PFSK-1 (cell line): ENCODE measurements around the gene STX1A.

Experiments
- FOXP2 ChIP-seq: optimal IDR thresholded peaks from 2 replicates; pipeline ENCODE3; 2011; ENCODE audit warnings: borderline replicate concordance, control low read depth, inconsistent platforms; ENCODE audit not compliant: insufficient read depth; ENCODE audit errors: extremely low read length, extremely low read depth
- POLR2AphosphoS5 ChIP-seq: IDR thresholded peaks from 2 replicates; pipeline ENCODE4 v1.6.1; 2012; ENCODE audit warnings: low read depth, mild to moderate bottlenecking, control low read depth, low read length, moderate library complexity
- SIN3A ChIP-seq: IDR thresholded peaks from 2 replicates; pipeline ENCODE4 v1.6.1; 2012; ENCODE audit warnings: mild to moderate bottlenecking, low read length, moderate library complexity, borderline replicate concordance; ENCODE audit not compliant: insufficient read depth
- TAF1 ChIP-seq: IDR thresholded peaks from 2 replicates; pipeline ENCODE4 v1.6.1; 2012; ENCODE audit warnings: low read length, control low read depth, borderline replicate concordance; ENCODE audit not compliant: insufficient read depth
- TF ChIP-seq, protein P1 (sequence below), 2 experiments: IDR thresholded peaks; 2 replicates each; pipeline versions ENCODE4 v1.6.1 to v1.8.0; 2011 to 2012; ENCODE audit warnings: low read depth in 2 of 2, low read length in 2 of 2, control low read depth in 1 of 2, inconsistent platforms in 1 of 2, mild to moderate bottlenecking in 1 of 2, moderate library complexity in 1 of 2; ENCODE audit not compliant: insufficient read depth in 1 of 2

Gene STX1A

DNA sequence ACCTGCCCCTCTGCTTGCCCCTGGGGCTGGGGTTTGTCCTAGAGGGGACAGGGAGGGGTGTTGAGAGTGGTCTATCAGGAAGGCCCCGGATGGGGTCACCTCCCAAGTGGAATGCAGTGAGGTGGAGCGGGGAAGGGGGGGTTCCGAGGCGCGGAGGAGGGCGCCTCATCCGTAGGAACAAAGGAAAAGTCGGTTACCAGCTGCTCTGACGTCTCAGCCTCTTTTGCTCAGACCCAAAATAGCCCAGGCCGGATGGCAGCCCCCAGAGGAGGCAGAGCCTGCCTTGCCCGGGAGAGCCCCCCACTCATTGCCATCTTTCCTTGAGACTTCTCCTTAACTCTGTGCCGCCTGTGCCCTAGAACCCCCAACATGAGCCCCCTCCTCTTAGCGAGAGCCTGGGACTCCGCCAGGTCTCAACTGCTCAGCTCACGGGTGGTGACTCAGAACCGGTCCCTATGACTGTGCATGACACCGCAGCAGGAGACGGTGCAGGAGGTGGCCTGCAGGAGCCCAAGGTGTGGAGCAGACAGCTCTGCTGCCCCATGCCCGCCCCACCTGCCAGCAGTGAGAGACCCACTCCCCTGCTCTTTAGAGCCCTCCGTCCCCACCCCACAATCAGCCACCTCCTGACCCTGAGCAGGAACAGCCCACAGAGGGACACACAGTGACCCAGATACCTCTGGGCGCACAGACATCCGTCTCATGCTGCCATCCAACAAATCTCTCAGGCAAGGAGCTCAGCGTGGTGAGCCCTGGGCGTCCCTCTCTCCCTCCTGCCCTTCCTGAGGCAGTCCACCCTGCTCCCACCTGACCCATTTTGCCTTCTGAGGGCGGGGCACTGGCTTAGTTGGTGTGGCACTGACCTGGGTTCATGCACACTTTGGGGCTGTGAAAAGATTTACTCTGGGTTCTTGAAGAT is 13.1 kb downstream of the STX1A start:
- TF ChIP-seq FOXP2 (no peak), SIN3A (no peak), POLR2AphosphoS5 (no peak), TAF1 (no peak)
- TF ChIP-seq, protein P1, sequence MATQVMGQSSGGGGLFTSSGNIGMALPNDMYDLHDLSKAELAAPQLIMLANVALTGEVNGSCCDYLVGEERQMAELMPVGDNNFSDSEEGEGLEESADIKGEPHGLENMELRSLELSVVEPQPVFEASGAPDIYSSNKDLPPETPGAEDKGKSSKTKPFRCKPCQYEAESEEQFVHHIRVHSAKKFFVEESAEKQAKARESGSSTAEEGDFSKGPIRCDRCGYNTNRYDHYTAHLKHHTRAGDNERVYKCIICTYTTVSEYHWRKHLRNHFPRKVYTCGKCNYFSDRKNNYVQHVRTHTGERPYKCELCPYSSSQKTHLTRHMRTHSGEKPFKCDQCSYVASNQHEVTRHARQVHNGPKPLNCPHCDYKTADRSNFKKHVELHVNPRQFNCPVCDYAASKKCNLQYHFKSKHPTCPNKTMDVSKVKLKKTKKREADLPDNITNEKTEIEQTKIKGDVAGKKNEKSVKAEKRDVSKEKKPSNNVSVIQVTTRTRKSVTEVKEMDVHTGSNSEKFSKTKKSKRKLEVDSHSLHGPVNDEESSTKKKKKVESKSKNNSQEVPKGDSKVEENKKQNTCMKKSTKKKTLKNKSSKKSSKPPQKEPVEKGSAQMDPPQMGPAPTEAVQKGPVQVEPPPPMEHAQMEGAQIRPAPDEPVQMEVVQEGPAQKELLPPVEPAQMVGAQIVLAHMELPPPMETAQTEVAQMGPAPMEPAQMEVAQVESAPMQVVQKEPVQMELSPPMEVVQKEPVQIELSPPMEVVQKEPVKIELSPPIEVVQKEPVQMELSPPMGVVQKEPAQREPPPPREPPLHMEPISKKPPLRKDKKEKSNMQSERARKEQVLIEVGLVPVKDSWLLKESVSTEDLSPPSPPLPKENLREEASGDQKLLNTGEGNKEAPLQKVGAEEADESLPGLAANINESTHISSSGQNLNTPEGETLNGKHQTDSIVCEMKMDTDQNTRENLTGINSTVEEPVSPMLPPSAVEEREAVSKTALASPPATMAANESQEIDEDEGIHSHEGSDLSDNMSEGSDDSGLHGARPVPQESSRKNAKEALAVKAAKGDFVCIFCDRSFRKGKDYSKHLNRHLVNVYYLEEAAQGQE (IDR thresholded peaks at IDR 0.05; ENCODE audit: insufficient read depth in 1 of 2, low read depth in 2 of 2, low read length in 2 of 2), result no peak

DNA sequence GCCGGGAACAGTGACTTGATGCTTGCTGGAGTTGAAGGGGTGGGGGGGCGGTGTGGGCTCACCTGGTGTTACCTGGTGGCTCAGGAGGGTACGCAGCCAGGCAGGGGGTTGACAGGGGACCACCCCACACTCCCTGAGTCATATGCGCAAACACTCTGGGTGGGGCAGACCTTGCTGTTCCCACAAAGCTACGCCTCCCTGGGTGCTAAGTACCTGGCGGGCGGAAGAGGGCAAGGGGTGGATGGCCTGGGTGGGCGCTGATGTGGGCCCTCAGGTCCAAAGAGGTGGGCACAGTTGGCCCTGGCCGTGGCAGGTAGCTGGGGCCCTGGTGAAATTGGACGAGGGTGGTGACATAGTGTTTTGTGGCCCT is 13.9 kb downstream of the STX1A start:
- TF ChIP-seq POLR2AphosphoS5 (no peak), SIN3A (no peak), TAF1 (no peak), FOXP2 (no peak)
- TF ChIP-seq, protein P1 (IDR thresholded peaks at IDR 0.05; ENCODE audit: insufficient read depth in 1 of 2, low read depth in 2 of 2, low read length in 2 of 2), result no peak

DNA sequence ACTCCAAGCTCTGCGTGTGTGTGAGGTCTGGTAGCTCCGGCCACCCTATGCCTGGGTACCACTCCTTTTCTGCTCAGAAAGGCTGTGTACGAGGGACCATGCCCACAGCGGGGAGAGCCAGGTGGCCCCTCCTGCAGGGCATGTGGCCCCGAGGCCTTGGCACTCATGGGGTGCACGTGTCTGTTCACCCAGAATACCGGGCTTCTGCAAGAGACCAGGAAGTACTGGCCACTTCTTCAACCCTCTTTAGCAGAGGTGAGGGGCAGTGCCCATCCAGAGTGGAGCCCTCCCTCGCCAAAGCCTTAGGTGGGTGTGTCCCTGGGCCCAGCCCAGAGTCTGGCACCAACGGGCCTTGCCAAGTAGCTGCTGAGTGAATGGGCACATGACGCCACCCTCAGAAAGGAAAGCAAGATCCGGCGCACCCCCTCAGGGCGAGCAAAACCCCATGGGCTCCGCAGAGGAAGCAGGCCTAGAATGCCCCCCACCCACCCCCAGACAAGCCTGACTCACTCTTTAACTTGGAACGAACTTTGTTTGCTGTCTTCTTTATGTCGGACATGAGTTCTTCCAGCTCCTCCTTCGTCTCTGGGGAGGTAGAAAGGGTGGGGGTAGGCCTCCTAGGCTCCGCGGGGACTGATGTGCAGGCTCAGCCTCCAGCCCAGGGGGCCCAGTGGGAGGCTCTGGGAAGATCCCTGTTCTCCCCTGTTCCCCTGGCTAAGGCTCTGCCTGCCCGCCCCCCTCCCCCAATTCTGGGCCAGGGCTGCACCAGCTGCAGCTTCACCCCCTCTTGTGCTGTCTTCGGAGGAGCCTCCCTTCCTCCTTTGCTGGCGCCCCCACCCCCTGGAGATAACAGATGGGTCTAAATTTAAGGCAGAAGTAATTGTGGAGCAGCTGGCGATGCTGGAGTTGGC is 14.6 kb downstream of the STX1A start:
- TF ChIP-seq TAF1, result no peak
- TF ChIP-seq FOXP2, result no peak
- TF ChIP-seq, protein P1 (IDR thresholded peaks at IDR 0.05; ENCODE audit: insufficient read depth in 1 of 2, low read depth in 2 of 2, low read length in 2 of 2), result no peak

DNA sequence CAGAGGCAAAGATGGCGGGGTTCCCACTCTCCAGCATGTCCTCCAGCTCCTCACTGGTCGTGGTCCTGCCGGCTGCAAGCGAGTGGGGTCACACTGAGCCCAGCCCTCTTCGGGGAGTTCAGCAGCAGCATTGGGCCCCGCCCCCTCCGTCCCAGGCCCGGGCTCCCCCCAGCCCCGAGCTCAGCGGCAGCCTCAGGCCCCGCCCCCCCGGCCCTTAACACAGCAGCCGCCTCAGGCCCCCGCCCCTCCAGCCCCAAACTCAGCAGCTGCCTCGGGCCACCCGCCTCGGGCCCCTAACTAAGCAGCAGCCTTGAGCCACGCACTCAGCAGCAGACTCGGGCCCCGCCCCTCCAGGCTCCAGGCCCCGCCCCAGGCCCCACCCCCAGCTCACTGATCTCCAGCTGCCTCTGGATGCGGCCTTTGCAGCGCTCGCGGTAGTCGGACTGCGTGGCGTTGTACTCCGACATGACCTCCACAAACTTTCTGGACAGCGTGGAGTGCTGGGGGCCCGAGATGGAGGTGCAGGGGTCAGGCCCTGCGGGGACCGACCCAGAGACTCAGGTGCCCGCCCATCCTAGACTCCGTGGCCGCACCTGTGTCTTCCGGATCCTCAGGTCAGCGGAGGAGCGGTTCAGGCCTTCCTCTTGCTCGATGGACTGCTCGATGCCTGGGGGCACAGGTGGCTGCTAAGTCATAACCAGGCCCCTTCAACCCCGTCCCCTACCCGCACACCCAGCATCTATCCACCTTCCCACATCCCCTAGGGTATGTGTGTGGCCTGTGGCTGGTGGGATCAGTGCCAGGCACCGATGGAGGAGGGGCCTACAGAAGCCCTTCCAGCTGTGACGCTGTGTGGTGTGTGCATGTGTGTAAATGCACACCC is 15.5 kb downstream of the STX1A start:
- TF ChIP-seq SIN3A (no peak), FOXP2 (no peak), TAF1 (no peak), POLR2AphosphoS5 (no peak)
- TF ChIP-seq, protein P1 (IDR thresholded peaks at IDR 0.05; ENCODE audit: insufficient read depth in 1 of 2, low read depth in 2 of 2, low read length in 2 of 2), result no peak
